ENCODE measurements around the gene SH2B2.
"Not testable (repeated sequence)": the region's sequence is repeated elsewhere in the genome, so short reads cannot be mapped to it uniquely, and the experiment has no call there.

The SH2B2 gene

GRCh38 chr7:102319671-102320070, 33.0 kb downstream of the SH2B2 start:
- TF ChIP-seq, protein P1, sequence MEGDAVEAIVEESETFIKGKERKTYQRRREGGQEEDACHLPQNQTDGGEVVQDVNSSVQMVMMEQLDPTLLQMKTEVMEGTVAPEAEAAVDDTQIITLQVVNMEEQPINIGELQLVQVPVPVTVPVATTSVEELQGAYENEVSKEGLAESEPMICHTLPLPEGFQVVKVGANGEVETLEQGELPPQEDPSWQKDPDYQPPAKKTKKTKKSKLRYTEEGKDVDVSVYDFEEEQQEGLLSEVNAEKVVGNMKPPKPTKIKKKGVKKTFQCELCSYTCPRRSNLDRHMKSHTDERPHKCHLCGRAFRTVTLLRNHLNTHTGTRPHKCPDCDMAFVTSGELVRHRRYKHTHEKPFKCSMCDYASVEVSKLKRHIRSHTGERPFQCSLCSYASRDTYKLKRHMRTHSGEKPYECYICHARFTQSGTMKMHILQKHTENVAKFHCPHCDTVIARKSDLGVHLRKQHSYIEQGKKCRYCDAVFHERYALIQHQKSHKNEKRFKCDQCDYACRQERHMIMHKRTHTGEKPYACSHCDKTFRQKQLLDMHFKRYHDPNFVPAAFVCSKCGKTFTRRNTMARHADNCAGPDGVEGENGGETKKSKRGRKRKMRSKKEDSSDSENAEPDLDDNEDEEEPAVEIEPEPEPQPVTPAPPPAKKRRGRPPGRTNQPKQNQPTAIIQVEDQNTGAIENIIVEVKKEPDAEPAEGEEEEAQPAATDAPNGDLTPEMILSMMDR (IDR thresholded peaks at IDR 0.05; ENCODE audit: low read depth, low read length, missing control alignments) = no peak
- no peak overlapping the region for H3K4me3 ChIP-seq (replicated peaks; ENCODE audit: low read depth, low read length)
- DNase-seq (ENCODE audit: extremely low read depth, low read depth) = no peak

- no peak for DNase-seq (ENCODE audit: extremely low read depth, low read depth)
- TF ChIP-seq, protein P1 (IDR thresholded peaks at IDR 0.05; ENCODE audit: low read depth, low read length, missing control alignments) = no peak
- H3K4me3 ChIP-seq (replicated peaks; ENCODE audit: low read depth, low read length) = no peak overlapping the region
Observed at GRCh38 chr7:102320181-102320580, 33.5 kb downstream of the SH2B2 start.

DNA sequence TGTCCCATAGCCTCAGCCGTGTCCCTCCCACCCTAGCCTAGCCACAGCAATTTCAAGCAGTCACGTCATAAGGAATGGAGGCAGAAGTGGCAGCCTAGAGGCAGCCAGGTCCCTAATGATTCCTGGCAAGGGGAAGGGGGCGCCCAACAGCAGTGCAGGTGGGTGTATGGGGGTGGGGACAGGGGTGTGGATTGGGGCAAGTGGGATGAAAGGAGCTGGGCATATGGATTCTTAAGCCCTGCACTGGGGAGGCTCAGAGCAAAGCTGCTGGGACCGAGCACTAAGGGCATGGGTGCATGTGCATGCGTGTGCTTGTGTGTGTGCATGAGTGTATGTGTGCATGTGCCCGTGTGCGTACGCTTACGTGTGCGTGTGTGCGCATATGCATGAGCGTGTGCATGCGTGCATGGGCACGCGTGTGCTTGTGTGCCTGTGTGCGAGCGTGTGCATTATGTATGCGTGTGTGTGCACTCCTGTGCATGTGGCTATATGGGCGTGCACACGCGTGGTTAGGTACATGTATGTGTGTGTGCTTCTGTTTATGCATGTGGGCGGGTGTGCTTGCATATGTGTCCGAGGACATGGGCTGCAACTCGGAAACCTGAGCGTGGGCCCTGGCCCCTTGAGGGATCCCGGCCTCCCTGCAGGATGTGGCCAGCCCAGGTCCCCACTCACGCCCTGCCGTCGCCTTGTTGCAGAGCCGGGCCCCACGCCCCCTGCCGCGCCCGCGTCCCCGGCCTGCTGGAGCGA, 34.1 kb downstream of the SH2B2 start:
- TF ChIP-seq, protein P1 (IDR thresholded peaks at IDR 0.05; ENCODE audit: low read depth, low read length, missing control alignments) = no peak
- no peak for DNase-seq (ENCODE audit: extremely low read depth, low read depth)
- H3K4me3 ChIP-seq (replicated peaks; ENCODE audit: low read depth, low read length) = no peak overlapping the region

- no peak overlapping the region for H3K4me3 ChIP-seq (replicated peaks; ENCODE audit: low read depth, low read length)
- DNase-seq (ENCODE audit: extremely low read depth, low read depth) = no peak
- TF ChIP-seq, protein P1 (IDR thresholded peaks at IDR 0.05; ENCODE audit: low read depth, low read length, missing control alignments) = no peak
Observed at GRCh38 chr7:102321351-102322201, 34.9 kb downstream of the SH2B2 start.

DNA sequence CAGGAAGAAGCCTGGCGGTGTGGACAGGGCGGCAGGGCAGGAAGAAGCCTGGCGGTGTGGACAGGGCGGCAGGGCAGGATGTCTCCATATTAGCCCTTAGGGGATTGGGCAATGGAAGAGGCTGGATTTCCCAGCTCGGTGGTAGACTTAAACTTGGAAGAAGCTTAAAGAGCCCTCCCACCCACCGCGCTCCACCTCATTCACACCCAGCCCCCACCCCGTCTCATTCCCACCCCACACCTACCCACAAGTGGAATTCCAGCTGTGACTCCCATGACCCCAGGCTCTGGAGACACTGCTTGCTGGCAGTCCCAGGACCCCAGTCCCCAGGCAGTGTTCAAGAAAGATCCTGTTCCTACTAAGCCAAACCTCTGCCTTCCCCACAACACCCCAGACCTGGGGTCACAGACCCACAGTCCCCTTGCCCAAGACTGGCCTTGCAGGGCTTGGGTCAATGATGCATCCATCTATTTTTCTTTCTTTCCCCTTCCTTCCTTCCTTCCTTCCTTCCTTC, 35.6 kb downstream of the SH2B2 start:
- H3K4me3 ChIP-seq (replicated peaks; ENCODE audit: low read depth, low read length) = no peak overlapping the region
- DNase-seq (ENCODE audit: extremely low read depth, low read depth) = no peak
- TF ChIP-seq, protein P1 (IDR thresholded peaks at IDR 0.05; ENCODE audit: low read depth, low read length, missing control alignments) = no peak

GRCh38 chr7:102323914-102324195, 37.2 kb downstream of the SH2B2 start:
- TF ChIP-seq, protein P1 (IDR thresholded peaks at IDR 0.05; ENCODE audit: low read depth, low read length, missing control alignments) = no peak
- H3K4me3 ChIP-seq (replicated peaks; ENCODE audit: low read depth, low read length) = no peak overlapping the region
- DNase-seq (ENCODE audit: extremely low read depth, low read depth) = no peak

DNA sequence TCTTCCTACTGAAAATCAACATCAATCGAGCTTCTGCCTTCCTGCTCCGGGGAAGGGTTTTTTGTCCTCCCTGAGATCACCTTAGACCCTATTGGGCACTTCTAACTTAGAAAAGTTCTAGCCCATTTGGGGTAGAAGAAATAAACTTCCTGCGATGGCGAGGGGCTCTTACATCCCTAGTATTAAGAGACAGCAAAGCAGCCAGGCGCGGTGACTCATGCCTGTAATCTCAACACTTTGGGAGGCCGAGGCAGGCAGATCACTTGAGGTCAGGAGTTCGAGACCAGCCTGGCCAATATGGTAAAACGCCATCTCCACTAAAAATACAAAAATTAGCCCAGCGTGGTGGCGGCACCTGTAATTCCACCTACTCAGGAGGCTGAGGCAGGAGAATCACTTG, 38.4 kb downstream of the SH2B2 start:
- not testable (repeated sequence) for DNase-seq (ENCODE audit: extremely low read depth, low read depth); H3K4me3 ChIP-seq (replicated peaks; ENCODE audit: low read depth, low read length)
